GM21786 (cell line): ENCODE measurements around the gene EGLN3.
A peak's percentile ranks its signal among the peaks of the same experiment; 100 is the strongest.
"Not testable (repeated sequence)": the region's sequence is repeated elsewhere in the genome, so short reads cannot be mapped to it uniquely, and the experiment has no call there.

Experiments used
- ATAC-seq: cut with Tn5 transposase; IDR thresholded peaks from one replicate; pipeline ENCODE4 v1.9.1; 2021; ENCODE audit not compliant: unreplicated experiment

The EGLN3 gene

GRCh38 chr14:33950320-33951182, at the start of gene EGLN3:
Gene EGLN3 (minus strand): TSS chr14:33951074. CDS start chr14:33950752, 322 bp downstream.
- ATAC-seq: peak; percentile 72

GRCh38 chr14:34000396-34000795, 49.5 kb upstream of the EGLN3 start:
- no peak for ATAC-seq

- no peak for ATAC-seq
Observed at GRCh38 chr14:33999771-34000291, 49.0 kb upstream of the EGLN3 start.

GRCh38 chr14:33997611-33998010, 46.7 kb upstream of the EGLN3 start:
- ATAC-seq: no peak

- ATAC-seq: no peak
Observed at GRCh38 chr14:33996462-33996861, 45.6 kb upstream of the EGLN3 start.

GRCh38 chr14:33993246-33993645, 42.4 kb upstream of the EGLN3 start:
- ATAC-seq: no peak

GRCh38 chr14:33992274-33993007, 41.6 kb upstream of the EGLN3 start:
- ATAC-seq: no peak

GRCh38 chr14:33990790-33991189, 39.9 kb upstream of the EGLN3 start:
- ATAC-seq: no peak

GRCh38 chr14:33987565-33988080, 36.7 kb upstream of the EGLN3 start:
- ATAC-seq: no peak

- ATAC-seq: no peak
Observed at GRCh38 chr14:33986804-33987203, 35.9 kb upstream of the EGLN3 start.

- no peak for ATAC-seq
Observed at GRCh38 chr14:33985242-33985641, 34.4 kb upstream of the EGLN3 start.

- peak; percentile 70 for ATAC-seq
Observed at GRCh38 chr14:33979613-33980276, 28.9 kb upstream of the EGLN3 start.

GRCh38 chr14:33978892-33979612, 28.2 kb upstream of the EGLN3 start:
- ATAC-seq: no peak

GRCh38 chr14:33972583-33973081, 21.8 kb upstream of the EGLN3 start:
- ATAC-seq: peak; percentile 94

- ATAC-seq: not testable (repeated sequence)
Observed at GRCh38 chr14:33969846-33970245, 19.0 kb upstream of the EGLN3 start.

- no peak for ATAC-seq
Observed at GRCh38 chr14:33968722-33969121, 17.8 kb upstream of the EGLN3 start.

- no peak for ATAC-seq
Observed at GRCh38 chr14:33967138-33967537, 16.3 kb upstream of the EGLN3 start.

- no peak for ATAC-seq
Observed at GRCh38 chr14:33966276-33966675, 15.4 kb upstream of the EGLN3 start.

GRCh38 chr14:33964599-33965317, 13.9 kb upstream of the EGLN3 start:
- ATAC-seq: no peak

- ATAC-seq: no peak
Observed at GRCh38 chr14:33963892-33964291, 13.0 kb upstream of the EGLN3 start.
